Activated naive CD4-positive, alpha-beta T cell treated with anti-CD3 and anti-CD28 coated beads, Interleukin-2, amount 50 U/mL, for 16 hours (primary cell): ENCODE measurements around the gene CYP4V2.
"Not testable (repeated sequence)": the region's sequence is repeated elsewhere in the genome, so short reads cannot be mapped to it uniquely, and the experiment has no call there.

Experiments
- DNase-seq: peaks from one replicate; pipeline ENCODE4 v3.0.0-alpha.2; 2020

CYP4V2 gene

GRCh38 chr4:186236126-186236525 lies 44.8 kb downstream of the CYP4V2 start:
- DNase-seq = no peak

- no peak for DNase-seq
These were observed 49.1 kb downstream of the CYP4V2 start for GRCh38 chr4:186240452-186240847.

- DNase-seq = no peak
These were observed 49.6 kb downstream of the CYP4V2 start for GRCh38 chr4:186240848-186241491.

GRCh38 chr4:186241616-186242015 lies 50.2 kb downstream of the CYP4V2 start:
- no peak for DNase-seq

- not testable (repeated sequence) for DNase-seq
These were observed 50.7 kb downstream of the CYP4V2 start for GRCh38 chr4:186242031-186242430.

GRCh38 chr4:186243331-186243730 lies 52.0 kb downstream of the CYP4V2 start:
- no peak for DNase-seq

GRCh38 chr4:186244835-186245234 lies 53.5 kb downstream of the CYP4V2 start:
- no peak for DNase-seq

GRCh38 chr4:186247062-186247752 lies 55.8 kb downstream of the CYP4V2 start:
- not testable (repeated sequence) for DNase-seq

- DNase-seq = no peak
These were observed 57.3 kb downstream of the CYP4V2 start for GRCh38 chr4:186248643-186249042.

GRCh38 chr4:186249785-186250754 lies 58.7 kb downstream of the CYP4V2 start:
- DNase-seq = no peak

- no peak for DNase-seq
These were observed 59.4 kb downstream of the CYP4V2 start for GRCh38 chr4:186250760-186251159.

- DNase-seq = no peak
These were observed 63.8 kb downstream of the CYP4V2 start for GRCh38 chr4:186255122-186255521.

- DNase-seq = no peak
These were observed 66.9 kb downstream of the CYP4V2 start for GRCh38 chr4:186258216-186258811.

- DNase-seq = no peak
These were observed 68.7 kb downstream of the CYP4V2 start for GRCh38 chr4:186260117-186260503.
